HS-27A (cell line): ENCODE results near the gene EDA2R.

Experiments used
- DNase-seq: peaks from one replicate; pipeline ENCODE4 v3.0.0-alpha.2; 2012; ENCODE audit warnings: low read depth, missing footprints

Gene EDA2R

GRCh38 chrX:66638591-66639500, at the start of gene EDA2R:
Gene EDA2R, minus strand, starts transcription at chrX:66639078. Its CDS starts 23,058 bp downstream, at chrX:66616020.
- no peak for DNase-seq

DNA sequence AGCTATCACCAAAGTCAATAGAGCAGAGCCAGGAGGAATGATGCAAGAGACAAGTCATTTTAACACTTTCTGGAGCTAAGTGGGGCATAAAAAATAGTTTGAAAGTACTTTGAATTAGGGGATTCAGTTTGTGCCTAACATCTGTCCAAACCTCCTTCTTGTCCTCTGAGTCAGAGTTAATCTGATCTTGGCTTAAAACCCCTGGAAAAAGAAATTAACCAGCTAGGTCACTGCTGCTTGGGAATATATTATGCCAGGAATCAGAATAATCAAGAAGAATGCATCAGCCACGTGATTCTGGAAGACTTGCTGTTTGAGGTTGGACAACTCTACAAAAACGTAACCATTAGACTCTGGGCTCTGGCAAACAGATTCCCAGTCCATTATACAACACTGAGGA, 45.3 kb upstream of the EDA2R start:
- DNase-seq, result no peak

DNA sequence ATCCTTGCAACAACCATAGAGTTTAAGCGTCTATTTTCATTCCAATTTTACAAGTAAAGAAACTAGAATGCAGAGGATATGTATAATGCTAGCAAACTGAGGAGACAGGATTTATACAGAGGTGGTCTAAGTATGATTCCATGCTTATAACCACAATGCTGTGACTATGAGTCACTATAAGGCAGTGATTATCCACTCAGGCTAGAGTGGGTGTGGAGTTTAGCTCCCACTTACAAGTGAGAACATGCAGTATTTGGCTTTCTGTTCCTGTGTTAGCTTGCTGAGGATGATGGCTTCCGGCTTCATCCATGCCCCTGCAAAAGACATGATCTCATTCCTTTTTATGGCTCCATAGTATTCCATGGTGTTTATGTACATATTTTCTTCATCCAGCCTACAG, 41.6 kb upstream of the EDA2R start:
- no peak for DNase-seq

DNA sequence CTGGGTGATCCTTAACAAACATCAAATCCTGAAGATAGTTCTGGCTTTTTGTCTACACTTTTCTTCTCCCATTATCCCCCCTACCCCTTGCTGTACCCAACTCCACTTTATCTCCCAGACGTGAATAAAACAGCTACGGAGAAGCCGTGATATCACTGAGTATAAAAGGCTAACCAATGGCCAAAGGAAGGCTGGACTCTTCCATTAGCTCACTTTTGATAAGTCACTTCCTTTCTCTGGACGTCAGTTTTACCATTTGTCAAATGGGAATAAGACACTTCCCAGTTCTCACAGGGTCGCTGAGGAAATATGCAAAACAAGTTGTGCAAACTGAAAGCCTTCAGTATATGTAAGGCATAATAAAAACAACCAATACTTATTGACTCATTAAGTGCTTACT, 38.6 kb upstream of the EDA2R start:
- no peak for DNase-seq

DNA sequence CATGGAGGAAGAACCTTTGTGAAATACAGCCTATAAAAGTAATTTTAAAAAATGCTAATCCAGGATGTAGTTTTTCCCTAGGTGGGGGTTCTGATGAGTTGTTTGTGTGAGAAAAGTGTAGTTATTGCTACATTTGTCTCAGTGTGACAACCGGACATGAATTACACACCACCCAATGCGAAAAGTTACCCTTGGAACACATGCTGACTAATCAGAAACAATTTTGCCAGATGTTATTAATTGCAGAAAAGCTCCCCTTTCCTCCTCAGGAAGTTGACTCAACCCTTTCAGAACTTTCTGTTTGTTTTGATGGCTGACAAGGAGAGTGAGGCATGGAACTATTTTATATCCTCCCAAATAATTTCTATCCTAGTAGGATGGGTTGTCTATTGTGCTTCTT, 38.1 kb upstream of the EDA2R start:
- no peak for DNase-seq

DNA sequence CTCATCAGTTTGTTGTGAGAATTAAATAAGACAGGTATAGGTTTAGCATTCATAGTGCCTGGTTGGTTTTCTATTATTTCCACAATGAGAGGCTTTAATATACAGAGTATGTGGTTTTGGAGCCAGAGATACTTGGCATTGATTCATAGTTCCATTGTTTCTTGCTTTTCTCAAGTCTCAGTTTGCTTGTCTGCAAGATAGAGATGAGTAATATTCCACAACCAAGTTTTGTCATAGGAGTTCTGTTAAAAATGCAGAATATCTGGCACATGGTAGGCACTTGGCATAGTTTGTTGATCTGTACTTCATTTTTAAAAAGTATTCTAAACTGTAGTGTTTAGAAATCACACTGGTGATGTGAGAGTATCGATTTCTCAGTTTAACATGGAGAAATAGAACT, 37.5 kb upstream of the EDA2R start:
- no peak for DNase-seq

GRCh38 chrX:66675541-66675940, 36.7 kb upstream of the EDA2R start:
- no peak for DNase-seq

- DNase-seq, result no peak
These were observed 35.6 kb upstream of the EDA2R start for GRCh38 chrX:66674506-66674905.

GRCh38 chrX:66672106-66672505, 33.2 kb upstream of the EDA2R start:
- DNase-seq, result no peak

GRCh38 chrX:66654411-66654810, 15.5 kb upstream of the EDA2R start:
- DNase-seq, result no peak

GRCh38 chrX:66635360-66635759, 3.5 kb downstream of the EDA2R start:
- DNase-seq, result no peak

- DNase-seq, result no peak
These were observed 4.6 kb downstream of the EDA2R start for GRCh38 chrX:66634272-66634671.

DNA sequence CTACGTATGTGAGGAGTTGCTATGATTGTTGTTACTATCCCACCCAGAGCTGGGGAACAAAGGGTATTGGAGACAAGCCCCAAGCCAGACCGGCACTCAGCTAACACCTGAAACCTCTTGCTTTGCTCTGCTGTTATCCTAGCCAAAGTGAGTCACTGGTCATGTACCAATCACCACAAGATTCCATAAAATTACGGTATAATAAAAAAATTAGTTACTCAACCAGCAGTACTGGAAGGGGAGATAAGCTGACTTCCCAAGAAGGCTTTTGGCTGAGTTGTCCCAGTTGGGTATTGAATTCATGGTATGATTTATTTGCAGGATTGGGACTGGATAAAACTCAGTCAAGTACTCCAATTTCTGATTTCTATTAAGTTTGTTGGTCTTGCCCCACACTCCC, 5.3 kb downstream of the EDA2R start:
- no peak for DNase-seq

DNA sequence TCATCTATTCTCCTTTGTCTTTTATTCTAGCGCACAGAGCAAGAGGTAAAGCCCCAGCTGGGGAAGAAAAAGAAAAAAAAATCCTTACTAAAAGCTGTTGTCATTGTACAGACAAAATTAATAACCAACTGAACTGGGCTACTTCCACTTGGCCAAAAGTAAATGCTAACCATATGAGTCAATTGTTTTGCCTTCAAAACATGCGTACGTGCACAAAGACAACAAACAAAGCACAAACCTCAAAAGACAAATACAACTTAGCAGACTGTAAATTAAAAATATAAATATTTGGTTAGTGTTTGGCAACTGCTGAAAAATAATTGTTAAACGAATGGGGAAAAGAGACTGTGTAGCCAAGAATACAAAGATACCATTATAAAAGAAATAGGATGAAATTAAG, 5.9 kb downstream of the EDA2R start:
- DNase-seq, result no peak

- no peak for DNase-seq
These were observed 6.4 kb downstream of the EDA2R start for GRCh38 chrX:66632473-66632872.

GRCh38 chrX:66625525-66625924, 13.4 kb downstream of the EDA2R start:
- DNase-seq, result no peak

- no peak for DNase-seq
These were observed 16.7 kb downstream of the EDA2R start for GRCh38 chrX:66622209-66622608.

- no peak for DNase-seq
These were observed 21.9 kb downstream of the EDA2R start for GRCh38 chrX:66616944-66617343.

DNA sequence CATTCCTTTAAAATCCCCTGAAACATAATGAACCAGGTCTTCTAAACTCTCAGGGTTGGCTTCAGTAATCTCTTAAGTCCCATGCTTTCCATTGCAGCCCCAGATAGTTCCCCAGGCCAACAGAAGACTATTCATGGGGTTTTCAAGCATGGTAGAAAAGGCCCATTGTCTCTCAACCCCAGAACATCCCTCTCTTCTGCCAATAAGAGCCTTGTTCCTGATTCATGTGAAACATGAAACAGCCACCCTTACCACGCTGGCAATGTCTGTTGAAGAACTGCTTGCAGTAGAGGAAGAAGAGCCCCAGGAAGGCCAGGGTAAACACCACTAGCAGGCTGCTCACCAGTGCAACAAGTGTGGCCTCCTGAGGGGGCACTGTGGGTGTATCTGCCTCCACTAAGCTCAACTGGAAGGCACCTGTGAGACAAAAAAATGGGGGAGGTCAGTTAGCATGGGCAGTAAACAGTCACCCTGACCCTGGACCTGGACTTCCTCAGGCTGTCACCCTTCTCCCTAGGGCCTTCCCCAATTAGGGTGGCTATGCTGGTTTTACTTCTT, 36.4 kb downstream of the EDA2R start:
- DNase-seq, result no peak

GRCh38 chrX:66601522-66601921, 37.4 kb downstream of the EDA2R start:
- DNase-seq, result no peak

- DNase-seq, result no peak
These were observed 59.7 kb downstream of the EDA2R start for GRCh38 chrX:66579219-66579618.

GRCh38 chrX:66553973-66554372, 84.9 kb downstream of the EDA2R start:
- DNase-seq, result no peak

DNA sequence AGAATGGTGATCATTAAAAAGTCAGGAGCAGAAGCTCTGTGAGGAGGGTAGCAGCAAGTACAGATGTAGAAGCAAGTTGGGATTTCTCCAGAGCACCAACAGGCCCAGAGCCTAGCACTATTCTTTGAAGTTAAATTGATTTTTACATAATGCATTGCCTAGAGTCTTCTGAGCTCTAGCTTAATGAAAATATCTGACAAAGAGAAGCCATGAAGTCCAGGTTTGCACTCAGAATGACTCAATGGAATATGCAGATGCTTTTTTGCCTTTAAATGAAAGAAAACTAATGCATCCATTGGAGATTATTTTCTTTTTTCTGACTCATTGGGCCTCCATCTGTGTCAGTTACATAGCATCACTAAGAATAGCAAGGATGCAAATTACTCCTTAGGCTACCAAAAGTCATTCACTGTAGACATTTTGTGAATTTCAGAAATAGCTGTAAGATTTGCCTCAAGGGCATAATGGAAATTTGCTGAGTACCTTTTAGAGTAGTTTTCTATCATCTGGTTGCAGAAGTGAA, 91.0 kb downstream of the EDA2R start:
- no peak for DNase-seq
